Large intestine (tissue), 3 donors: Measurements from ENCODE around the gene THSD7B. TPM values are rescaled to one million over a fixed set of nuclear protein-coding genes. Genes with fewer than 3 reads are reported as not detected.
"Not testable (repeated sequence)": the region's sequence is repeated elsewhere in the genome, so short reads cannot be mapped to it uniquely, and the experiment has no call there.

Source experiments
- DNase-seq, 2 donors: peaks; one replicate each; pipeline versions ENCODE4 v3.0.0 to v3.0.0-alpha.2; 2013
- H3K27ac ChIP-seq: one replicate; pipeline ENCODE4 v1.5.1; 2013; ENCODE audit warnings: low read length
- H3K27me3 ChIP-seq: 2 replicates; pipeline ENCODE4 v1.6.1; 2013; ENCODE audit warnings: low read length; ENCODE audit not compliant: control insufficient read depth, insufficient read depth
- H3K36me3 ChIP-seq: 2 replicates; pipeline ENCODE4 v1.6.1; 2013; ENCODE audit warnings: low read length; ENCODE audit not compliant: control insufficient read depth, insufficient read depth
- H3K4me1 ChIP-seq: one replicate; pipeline ENCODE4 v1.6.1; 2013; ENCODE audit warnings: low read length; ENCODE audit not compliant: control insufficient read depth, insufficient read depth
- H3K4me3 ChIP-seq: one replicate; pipeline ENCODE4 v1.5.1; 2013; ENCODE audit warnings: low read length
- H3K9me3 ChIP-seq: one replicate; pipeline ENCODE4 v1.6.1; 2013; ENCODE audit warnings: mild to moderate bottlenecking, low read depth, low read length, moderate library complexity; ENCODE audit not compliant: control insufficient read depth
- WGBS: methylation state at CpG from one replicate; pipeline ENCODE4 v1.1.5; 2013; ENCODE audit warnings: low lambda C conversion rate; ENCODE audit not compliant: insufficient coverage; 5-methylcytosine and 5-hydroxymethylcytosine counted together
- polyA plus RNA-seq: library from polyadenylated mRNA; unstranded; fragments of 120-200 nt; gene quantifications from one replicate; pipeline ENCODE4 v1.2.1, GENCODE V29; 2013

Gene THSD7B
- polyA plus RNA-seq, 1 donor = 2.2 TPM

GRCh38 chr2:137031731-137032130 is 266.4 kb downstream of the THSD7B start:
- H3K27me3 ChIP-seq = no peaks in the 10 kb centered on the region
- no peaks in the 10 kb centered on the region for H3K4me1 ChIP-seq
- no peaks in the 10 kb centered on the region for H3K9me3 ChIP-seq
- no CpG with 5 or more reads among the region's 4 CpGs for WGBS
- no peaks in the 10 kb centered on the region for H3K36me3 ChIP-seq
- H3K4me3 ChIP-seq = no peak overlapping the region
- no peak overlapping the region for H3K27ac ChIP-seq
- DNase-seq = no peak

DNA sequence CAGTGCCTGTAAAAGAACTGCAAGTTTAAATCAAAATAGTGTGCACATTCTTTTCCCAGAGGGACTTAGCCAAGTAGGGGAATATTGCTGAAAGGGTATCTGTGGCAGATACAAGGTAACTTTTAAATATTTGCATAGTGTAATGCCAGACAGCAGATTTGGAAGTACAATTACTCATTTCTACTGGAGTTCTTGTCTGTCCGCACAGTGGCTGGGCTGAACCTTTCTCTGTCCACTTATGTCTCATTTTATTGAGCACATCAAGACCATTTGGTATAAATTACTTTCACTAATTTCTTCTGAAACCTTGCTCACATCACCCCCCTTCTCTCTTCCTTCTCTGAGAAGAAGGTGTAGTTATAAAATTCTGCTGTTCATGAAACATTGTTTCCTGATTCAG is 271.3 kb downstream of the THSD7B start:
- Histone ChIP-seq H3K9me3 (no peaks in the 10 kb centered on the region), H3K4me1 (no peaks in the 10 kb centered on the region), H3K27ac (no peak overlapping the region), H3K36me3 (no peaks in the 10 kb centered on the region), H3K4me3 (no peak overlapping the region), H3K27me3 (no peaks in the 10 kb centered on the region)
- DNase-seq = no peak
- no CpG with 5 or more reads among the region's 1 CpG for WGBS

GRCh38 chr2:137039482-137040152 is 274.3 kb downstream of the THSD7B start:
- Histone ChIP-seq H3K27me3 (no peaks in the 10 kb centered on the region), H3K36me3 (no peaks in the 10 kb centered on the region), H3K4me3 (no peak overlapping the region), H3K4me1 (no peaks in the 10 kb centered on the region), H3K27ac (no peak overlapping the region), H3K9me3 (no peaks in the 10 kb centered on the region)
- DNase-seq = no peak
- WGBS = 29% methylated on average over 1 of the region's 2 CpGs

- 100% methylated on average over 1 of the region's 5 CpGs for WGBS
- Histone ChIP-seq H3K36me3 (no peaks in the 10 kb centered on the region), H3K9me3 (no peaks in the 10 kb centered on the region), H3K4me1 (no peaks in the 10 kb centered on the region), H3K27me3 (no peaks in the 10 kb centered on the region), H3K27ac (no peak overlapping the region), H3K4me3 (no peak overlapping the region)
- DNase-seq = no peak
Observed at GRCh38 chr2:137047369-137047768, 282.0 kb downstream of the THSD7B start.

- Histone ChIP-seq H3K27me3 (no peaks in the 10 kb centered on the region), H3K9me3 (no peaks in the 10 kb centered on the region), H3K4me1 (no peaks in the 10 kb centered on the region), H3K27ac (no peak overlapping the region), H3K36me3 (no peaks in the 10 kb centered on the region), H3K4me3 (no peak overlapping the region)
- no CpG with 5 or more reads among the region's 5 CpGs for WGBS
- no peak for DNase-seq
Observed at GRCh38 chr2:137048455-137048854, 283.1 kb downstream of the THSD7B start.

DNA sequence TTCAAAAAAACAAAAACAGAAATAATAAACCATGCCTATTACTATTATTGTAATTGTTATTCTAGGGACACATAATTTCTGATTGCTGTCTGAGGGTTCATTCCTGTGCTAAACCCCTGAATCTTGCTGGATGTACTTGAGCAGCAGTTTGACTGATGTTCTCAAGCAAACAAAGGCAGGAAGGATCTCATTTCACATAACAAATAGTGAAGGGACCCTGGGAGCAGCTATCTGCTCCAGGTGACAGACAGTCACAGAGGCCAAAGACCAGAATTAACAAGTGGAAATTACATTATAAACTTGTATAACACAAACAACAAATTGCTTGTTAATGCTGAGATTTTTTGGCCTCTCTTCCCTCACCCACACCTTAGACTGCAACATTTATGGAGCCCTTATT is 284.2 kb downstream of the THSD7B start:
- Histone ChIP-seq H3K36me3 (no peaks in the 10 kb centered on the region), H3K27me3 (no peaks in the 10 kb centered on the region), H3K4me1 (no peaks in the 10 kb centered on the region), H3K9me3 (no peaks in the 10 kb centered on the region), H3K4me3 (no peak overlapping the region), H3K27ac (no peak overlapping the region)
- DNase-seq = no peak

- no peaks in the 10 kb centered on the region for H3K4me1 ChIP-seq
Observed at GRCh38 chr2:137050949-137051348, 285.6 kb downstream of the THSD7B start.

GRCh38 chr2:137051778-137052398 is 286.5 kb downstream of the THSD7B start:
- Histone ChIP-seq H3K36me3 (no peaks in the 10 kb centered on the region), H3K27ac (no peak overlapping the region), H3K4me3 (no peak overlapping the region), H3K9me3 (no peaks in the 10 kb centered on the region), H3K27me3 (no peaks in the 10 kb centered on the region), H3K4me1 (no peaks in the 10 kb centered on the region)
- DNase-seq = no peak
- WGBS = no CpG with 5 or more reads among the region's 2 CpGs

More at GRCh38 chr2:137050949-137051348, 285.6 kb downstream of the THSD7B start:
- H3K36me3 ChIP-seq = no peaks in the 10 kb centered on the region
- H3K9me3 ChIP-seq = no peaks in the 10 kb centered on the region
- no peak overlapping the region for H3K27ac ChIP-seq
- no peaks in the 10 kb centered on the region for H3K27me3 ChIP-seq
- no peak for DNase-seq
- WGBS = 100% methylated on average over 1 of the region's 2 CpGs
- H3K4me3 ChIP-seq = no peak overlapping the region

DNA sequence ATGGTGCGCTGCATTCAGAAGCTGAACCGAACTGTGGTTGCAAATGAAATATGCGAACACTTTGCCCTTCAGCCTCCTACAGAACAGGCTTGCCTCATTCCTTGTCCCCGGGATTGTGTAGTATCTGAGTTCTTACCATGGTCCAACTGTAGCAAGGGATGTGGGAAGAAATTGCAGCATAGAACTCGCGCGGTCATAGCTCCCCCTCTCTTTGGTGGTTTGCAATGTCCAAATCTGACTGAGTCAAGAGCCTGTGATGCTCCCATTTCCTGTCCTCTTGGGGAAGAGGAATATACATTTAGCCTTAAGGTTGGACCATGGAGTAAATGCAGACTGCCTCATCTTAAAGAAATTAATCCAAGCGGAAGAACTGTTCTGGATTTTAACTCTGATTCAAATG is 291.4 kb downstream of the THSD7B start:
- no peaks in the 10 kb centered on the region for H3K4me1 ChIP-seq
- no peak overlapping the region for H3K4me3 ChIP-seq
- no peak for DNase-seq
- H3K27me3 ChIP-seq = no peaks in the 10 kb centered on the region
- WGBS = no CpG with 5 or more reads among the region's 8 CpGs
- H3K9me3 ChIP-seq = no peaks in the 10 kb centered on the region
- H3K36me3 ChIP-seq = no peaks in the 10 kb centered on the region
- no peak overlapping the region for H3K27ac ChIP-seq

- H3K4me1 ChIP-seq = not testable (repeated sequence)
- WGBS = no CpG with 5 or more reads among the region's 22 CpGs
Observed at GRCh38 chr2:137076111-137076765, 310.9 kb downstream of the THSD7B start.

More at GRCh38 chr2:137076111-137076765, 310.9 kb downstream of the THSD7B start:
- H3K27me3 ChIP-seq, H3K4me3 ChIP-seq, H3K36me3 ChIP-seq, H3K27ac ChIP-seq, DNase-seq, H3K9me3 ChIP-seq: not testable (repeated sequence)
